Measurements from ENCODE around the gene FAM168A.
"Not testable (repeated sequence)": the region's sequence is repeated elsewhere in the genome, so short reads cannot be mapped to it uniquely, and the experiment has no call there.

Gene FAM168A

GRCh38 chr11:73596547-73596946, 1.4 kb downstream of the FAM168A start:
- DNase-seq (ENCODE audit: low read depth, low spot score), result no peak

GRCh38 chr11:73592640-73593039, 5.3 kb downstream of the FAM168A start:
- DNase-seq (ENCODE audit: low read depth, low spot score), result no peak

- DNase-seq (ENCODE audit: low read depth, low spot score), result no peak
Measured at GRCh38 chr11:73591743-73592142, 6.2 kb downstream of the FAM168A start.

- DNase-seq (ENCODE audit: low read depth, low spot score), result no peak
Measured at GRCh38 chr11:73590991-73591390, 6.9 kb downstream of the FAM168A start.

GRCh38 chr11:73586791-73587190, 11.1 kb downstream of the FAM168A start:
- DNase-seq (ENCODE audit: low read depth, low spot score), result no peak

- DNase-seq (ENCODE audit: low read depth, low spot score), result no peak
Measured at GRCh38 chr11:73585834-73586575, 11.9 kb downstream of the FAM168A start.

- DNase-seq (ENCODE audit: low read depth, low spot score), result no peak
Measured at GRCh38 chr11:73584831-73585230, 13.1 kb downstream of the FAM168A start.

GRCh38 chr11:73582653-73583052, 15.3 kb downstream of the FAM168A start:
- DNase-seq (ENCODE audit: low read depth, low spot score), result no peak

GRCh38 chr11:73580749-73581148, 17.2 kb downstream of the FAM168A start:
- not testable (repeated sequence) for DNase-seq (ENCODE audit: low read depth, low spot score)

- no peak for DNase-seq (ENCODE audit: low read depth, low spot score)
Measured at GRCh38 chr11:73579641-73580434, 18.1 kb downstream of the FAM168A start.

- DNase-seq (ENCODE audit: low read depth, low spot score), result no peak
Measured at GRCh38 chr11:73578592-73579185, 19.2 kb downstream of the FAM168A start.

- DNase-seq (ENCODE audit: low read depth, low spot score), result no peak
Measured at GRCh38 chr11:73577496-73577917, 20.4 kb downstream of the FAM168A start.

- no peak for DNase-seq (ENCODE audit: low read depth, low spot score)
Measured at GRCh38 chr11:73576185-73576614, 21.7 kb downstream of the FAM168A start.

GRCh38 chr11:73571982-73572381, 25.9 kb downstream of the FAM168A start:
- DNase-seq (ENCODE audit: low read depth, low spot score), result not testable (repeated sequence)

- no peak for DNase-seq (ENCODE audit: low read depth, low spot score)
Measured at GRCh38 chr11:73570415-73571114, 27.3 kb downstream of the FAM168A start.

- DNase-seq (ENCODE audit: low read depth, low spot score), result no peak
Measured at GRCh38 chr11:73566977-73567755, 30.7 kb downstream of the FAM168A start.

- DNase-seq (ENCODE audit: low read depth, low spot score), result no peak
Measured at GRCh38 chr11:73566422-73566821, 31.5 kb downstream of the FAM168A start.

- DNase-seq (ENCODE audit: low read depth, low spot score), result no peak
Measured at GRCh38 chr11:73565804-73566203, 32.1 kb downstream of the FAM168A start.

GRCh38 chr11:73564903-73565302, 33.0 kb downstream of the FAM168A start:
- DNase-seq (ENCODE audit: low read depth, low spot score), result no peak

GRCh38 chr11:73563539-73564200, 34.2 kb downstream of the FAM168A start:
- DNase-seq (ENCODE audit: low read depth, low spot score), result no peak

- no peak for DNase-seq (ENCODE audit: low read depth, low spot score)
Measured at GRCh38 chr11:73559743-73560142, 38.2 kb downstream of the FAM168A start.
